CD4-positive, alpha-beta T cell treated with Interleukin-15 for 1 hour (primary cell): ENCODE results near the gene LHFPL3.

ENCODE experiments used
- DNase-seq: peaks from one replicate; pipeline ENCODE4 v3.0.0-alpha.2; 2020

Gene LHFPL3

GRCh38 chr7:104758504-104758903, 430.1 kb downstream of the LHFPL3 start:
- no peak for DNase-seq

GRCh38 chr7:104761892-104762291, 433.5 kb downstream of the LHFPL3 start:
- DNase-seq = no peak

- no peak for DNase-seq
Measured at GRCh38 chr7:104767113-104767512, 438.7 kb downstream of the LHFPL3 start.

GRCh38 chr7:104767826-104768536, 439.6 kb downstream of the LHFPL3 start:
- DNase-seq = no peak

- DNase-seq = no peak
Measured at GRCh38 chr7:104772405-104773345, 444.3 kb downstream of the LHFPL3 start.

- DNase-seq = no peak
Measured at GRCh38 chr7:104773796-104774195, 445.4 kb downstream of the LHFPL3 start.

- no peak for DNase-seq
Measured at GRCh38 chr7:104775531-104775930, 447.1 kb downstream of the LHFPL3 start.

GRCh38 chr7:104777301-104777800, 448.9 kb downstream of the LHFPL3 start:
- no peak for DNase-seq

GRCh38 chr7:104779888-104780287, 451.5 kb downstream of the LHFPL3 start:
- DNase-seq = no peak

- DNase-seq = no peak
Measured at GRCh38 chr7:104784686-104785085, 456.3 kb downstream of the LHFPL3 start.

- no peak for DNase-seq
Measured at GRCh38 chr7:104789780-104790179, 461.4 kb downstream of the LHFPL3 start.

GRCh38 chr7:104790440-104790839, 462.0 kb downstream of the LHFPL3 start:
- DNase-seq = no peak

- DNase-seq = no peak
Measured at GRCh38 chr7:104791080-104791479, 462.7 kb downstream of the LHFPL3 start.

- DNase-seq = no peak
Measured at GRCh38 chr7:104793066-104793465, 464.7 kb downstream of the LHFPL3 start.

- no peak for DNase-seq
Measured at GRCh38 chr7:104794154-104794553, 465.8 kb downstream of the LHFPL3 start.

- no peak for DNase-seq
Measured at GRCh38 chr7:104794589-104794988, 466.2 kb downstream of the LHFPL3 start.

GRCh38 chr7:104795086-104795485, 466.7 kb downstream of the LHFPL3 start:
- no peak for DNase-seq

GRCh38 chr7:104795616-104796398, 467.4 kb downstream of the LHFPL3 start:
- DNase-seq = no peak

- no peak for DNase-seq
Measured at GRCh38 chr7:104800307-104800706, 471.9 kb downstream of the LHFPL3 start.

- DNase-seq = no peak
Measured at GRCh38 chr7:104801022-104801421, 472.6 kb downstream of the LHFPL3 start.

GRCh38 chr7:104803931-104804330, 475.5 kb downstream of the LHFPL3 start:
- DNase-seq = no peak

GRCh38 chr7:104804696-104805095, 476.3 kb downstream of the LHFPL3 start:
- DNase-seq = no peak
